GM21360 (cell line): Measurements from ENCODE around the gene DLX1.
"Not testable (repeated sequence)": the region's sequence is repeated elsewhere in the genome, so short reads cannot be mapped to it uniquely, and the experiment has no call there.

ENCODE experiments used
- ATAC-seq: cut with Tn5 transposase; IDR thresholded peaks from one replicate; pipeline ENCODE4 v1.9.1; 2021; ENCODE audit warnings: mild to moderate bottlenecking, moderate library complexity; ENCODE audit not compliant: unreplicated experiment

The DLX1 gene

DNA sequence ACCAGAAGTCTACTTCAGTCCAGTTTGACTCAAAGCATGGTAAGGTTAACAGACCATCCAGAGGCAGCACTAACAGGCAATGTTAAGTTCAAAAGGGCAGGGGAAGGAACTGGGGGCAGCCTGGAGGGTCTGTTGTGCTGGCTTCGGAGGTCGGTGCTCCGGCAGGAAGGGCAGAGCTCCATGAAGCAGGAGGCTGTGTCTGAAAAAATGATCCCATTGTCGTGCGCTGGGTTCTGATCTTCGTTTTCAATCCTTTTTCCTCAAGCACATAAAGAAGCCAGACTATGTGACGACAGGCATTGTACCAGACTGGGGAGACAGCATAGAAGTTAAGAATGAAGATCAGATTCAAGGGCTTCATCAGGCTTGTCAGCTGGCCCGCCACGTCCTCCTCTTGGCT, 21.9 kb upstream of the DLX1 start:
- ATAC-seq = no peak

DNA sequence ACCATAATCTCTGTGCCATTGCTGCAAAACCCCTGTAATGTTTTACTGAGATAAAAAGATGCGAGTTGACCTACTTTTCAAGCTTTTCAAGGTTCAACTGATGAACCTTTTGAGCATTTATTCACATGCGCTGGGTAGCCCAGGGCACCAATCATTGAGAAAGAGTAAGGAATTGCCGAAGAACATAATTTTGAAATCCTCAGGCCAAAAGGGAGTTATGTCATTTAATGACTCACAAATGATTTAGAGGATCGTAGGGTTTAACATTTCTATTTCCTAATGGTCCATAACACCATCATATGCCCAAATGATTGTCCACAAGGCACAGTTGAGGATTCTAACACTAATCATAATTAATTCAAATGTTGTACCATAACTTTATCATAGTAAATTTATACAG, 20.2 kb upstream of the DLX1 start:
- no peak for ATAC-seq

DNA sequence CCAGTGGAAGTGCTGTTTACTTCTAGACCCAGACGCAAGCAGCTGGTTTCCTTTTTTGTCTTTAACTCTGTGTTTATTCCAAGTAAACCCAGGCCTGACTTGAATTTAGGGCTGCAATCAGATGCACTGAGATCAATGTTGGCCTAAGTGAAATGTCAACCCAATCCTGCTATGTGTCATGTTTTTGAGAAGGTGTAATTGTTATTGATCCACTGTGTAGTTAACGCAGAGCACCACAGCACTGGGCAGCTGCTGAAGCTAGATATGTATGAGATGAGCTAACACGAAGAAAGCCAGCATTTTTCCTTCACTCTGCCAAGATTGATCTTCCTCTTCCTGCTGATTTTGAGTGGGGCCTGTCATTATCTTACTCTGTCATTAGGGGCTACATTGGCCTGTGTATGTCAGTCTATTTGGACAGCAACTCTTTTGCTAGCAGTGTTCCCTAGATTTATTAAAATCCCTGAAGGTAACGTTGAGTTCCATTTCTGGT, 18.9 kb upstream of the DLX1 start:
- no peak for ATAC-seq

DNA sequence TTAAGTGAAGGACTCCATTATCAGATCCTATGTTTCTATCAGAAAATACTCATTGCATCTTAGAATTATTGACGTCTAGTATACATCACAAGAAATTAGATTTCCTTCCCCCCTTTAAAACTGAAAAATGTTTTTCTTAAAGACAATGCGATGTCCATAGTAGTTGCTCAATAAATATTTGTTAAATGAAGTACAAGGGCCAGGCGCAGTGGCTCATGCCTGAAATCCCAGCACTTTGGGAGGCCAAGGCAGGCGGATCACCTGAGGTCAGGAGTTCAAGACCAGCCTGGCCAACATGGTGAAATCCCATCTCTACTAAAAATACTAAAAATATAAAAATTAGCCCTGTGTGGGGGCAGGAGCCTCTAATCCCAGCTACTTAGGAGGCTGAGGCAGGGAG, 17.4 kb upstream of the DLX1 start:
- ATAC-seq = not testable (repeated sequence)

DNA sequence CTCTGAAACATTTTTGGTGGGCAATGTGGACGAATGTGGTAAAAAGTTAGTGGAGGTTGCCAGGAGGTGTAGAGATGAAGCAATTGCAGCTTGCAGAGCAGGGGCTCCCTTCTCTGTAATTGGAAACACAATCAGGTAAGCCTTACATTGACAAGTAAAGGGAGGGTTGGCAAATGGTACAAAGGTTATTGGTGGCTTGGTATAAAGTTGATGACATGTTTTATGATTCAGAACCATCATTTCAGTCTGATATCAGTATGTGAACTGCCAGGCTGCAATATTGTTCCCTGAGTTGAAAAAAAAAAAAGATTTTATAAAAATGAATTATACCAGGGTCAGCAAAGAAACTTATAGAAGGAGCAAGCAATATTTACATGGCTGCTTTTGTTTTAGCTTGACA, 14.4 kb upstream of the DLX1 start:
- ATAC-seq = no peak

DNA sequence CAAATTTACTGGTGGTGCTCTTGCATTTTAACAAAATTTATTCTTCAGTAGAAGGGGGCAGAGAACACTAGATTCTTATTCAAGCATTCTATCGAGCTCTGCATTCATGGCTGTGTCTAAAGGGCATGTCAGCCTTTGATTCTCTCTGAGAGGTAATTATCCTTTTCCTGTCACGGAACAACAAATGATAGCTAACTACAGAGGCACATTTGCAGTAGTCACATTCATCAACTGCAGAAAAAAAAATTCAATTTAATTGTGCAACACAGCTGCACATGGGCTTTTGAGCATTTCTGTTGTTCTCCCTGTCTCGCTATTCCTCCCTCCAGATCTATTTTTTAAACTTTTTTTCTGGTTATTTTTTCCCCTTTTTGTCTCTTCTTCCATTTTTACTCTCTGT, 13.0 kb upstream of the DLX1 start:
- no peak for ATAC-seq

DNA sequence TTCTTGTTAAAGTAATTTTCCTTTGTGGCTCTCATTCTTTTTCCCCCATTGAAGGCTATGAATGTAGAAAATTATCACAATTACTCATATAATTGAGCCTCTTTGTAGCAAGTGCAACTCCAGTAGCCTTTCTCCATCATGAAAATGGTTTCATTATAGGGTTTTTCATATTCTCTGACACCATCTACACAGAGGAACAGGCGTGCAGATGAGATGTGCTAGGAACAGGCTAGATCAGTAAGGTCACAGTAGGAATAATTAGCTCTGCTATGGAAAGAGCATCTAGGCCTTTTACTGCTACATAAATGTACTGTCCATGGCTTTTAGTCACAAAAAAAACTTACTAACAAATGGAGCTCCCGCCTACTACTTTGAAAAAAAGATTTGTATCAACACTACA, 12.6 kb upstream of the DLX1 start:
- ATAC-seq = no peak

DNA sequence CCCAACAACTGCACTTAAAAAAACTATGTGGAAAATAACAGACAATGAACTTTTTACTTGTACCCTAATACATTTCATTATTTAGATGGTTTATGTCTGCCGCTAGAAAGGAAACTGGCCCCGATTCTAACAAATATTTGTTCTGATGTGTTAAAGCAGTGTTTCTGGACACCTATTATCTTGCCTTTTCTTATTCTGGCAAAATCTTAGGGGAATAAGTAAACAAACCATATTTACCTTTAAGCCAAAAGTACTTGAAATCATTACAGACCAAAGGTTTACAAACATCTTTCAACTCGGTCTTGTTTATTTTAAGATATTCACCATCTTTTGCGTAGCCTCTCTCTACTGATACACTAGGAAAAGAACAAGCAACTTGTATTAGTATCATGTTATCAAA, 11.8 kb upstream of the DLX1 start:
- no peak for ATAC-seq

DNA sequence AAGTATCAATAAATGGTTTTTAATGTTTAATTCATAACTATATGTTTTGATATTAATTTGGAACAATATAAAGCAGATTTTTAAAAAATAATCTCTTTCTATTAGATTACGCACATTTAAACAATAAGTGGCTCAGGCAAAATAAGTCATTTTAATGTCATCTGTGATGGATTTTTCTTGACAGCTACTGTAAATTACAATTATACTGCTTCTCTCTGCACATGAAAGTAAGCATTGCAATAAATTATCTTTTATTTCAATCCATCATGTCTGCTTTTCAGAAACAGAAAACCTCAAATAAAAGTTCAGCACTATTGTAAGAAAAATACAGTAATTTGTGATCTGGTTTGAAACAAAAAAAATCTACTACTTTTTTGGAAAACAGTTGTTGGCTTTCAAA, 11.1 kb upstream of the DLX1 start:
- no peak for ATAC-seq

DNA sequence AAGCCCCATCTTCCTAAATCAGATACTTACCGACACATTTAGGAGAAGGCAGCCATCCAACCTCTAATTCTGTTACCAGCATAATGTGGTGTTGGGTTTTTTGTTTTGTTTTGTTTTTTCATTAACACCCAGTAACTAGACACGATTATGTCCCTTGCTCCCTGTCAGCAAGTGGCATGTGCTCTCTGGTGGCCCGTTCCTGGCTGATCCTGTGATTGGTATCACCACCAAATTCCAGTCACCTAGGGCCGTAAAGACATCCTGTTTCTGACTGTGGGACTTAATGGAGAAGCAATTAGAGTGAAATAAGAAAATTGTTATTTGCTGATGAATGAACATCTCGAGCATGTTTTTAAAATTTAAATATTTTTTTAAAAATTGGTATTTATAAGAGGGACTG, 5.9 kb upstream of the DLX1 start:
- no peak for ATAC-seq

DNA sequence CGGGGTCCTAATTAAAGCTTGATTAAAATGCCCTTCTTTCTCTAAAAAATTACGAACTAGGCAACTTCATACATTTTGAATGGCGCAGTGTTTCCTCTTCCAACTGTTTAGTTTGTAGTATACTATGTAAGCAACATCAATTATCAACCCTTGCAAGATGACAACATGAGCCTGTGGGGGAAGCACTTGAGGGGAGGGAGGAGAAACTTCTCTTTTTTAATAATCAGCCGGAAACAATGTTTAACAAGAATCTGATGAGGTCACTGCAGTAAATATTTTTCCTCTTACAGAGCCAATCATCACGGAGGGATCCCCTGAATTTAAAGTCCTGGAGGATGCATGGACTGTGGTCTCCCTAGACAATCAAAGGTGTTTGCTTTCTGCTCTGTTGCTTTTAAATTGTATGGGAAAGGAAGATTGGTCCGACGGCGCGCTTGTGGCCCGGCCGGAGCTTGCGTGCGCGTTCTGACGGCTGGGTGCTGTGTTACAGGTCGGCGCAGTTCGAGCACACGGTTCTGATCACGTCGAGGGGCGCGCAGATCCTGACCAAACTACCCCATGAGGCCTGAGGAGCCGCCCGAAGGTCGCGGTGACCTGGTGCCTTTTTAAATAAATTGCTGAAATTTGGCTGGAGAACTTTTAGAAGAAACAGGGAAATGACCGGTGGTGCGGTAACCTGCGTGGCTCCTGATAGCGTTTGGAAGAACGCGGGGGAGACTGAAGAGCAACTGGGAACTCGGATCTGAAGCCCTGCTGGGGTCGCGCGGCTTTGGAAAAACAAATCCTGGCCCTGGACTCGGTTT, 5.3 kb upstream of the DLX1 start:
- ATAC-seq = no peak

DNA sequence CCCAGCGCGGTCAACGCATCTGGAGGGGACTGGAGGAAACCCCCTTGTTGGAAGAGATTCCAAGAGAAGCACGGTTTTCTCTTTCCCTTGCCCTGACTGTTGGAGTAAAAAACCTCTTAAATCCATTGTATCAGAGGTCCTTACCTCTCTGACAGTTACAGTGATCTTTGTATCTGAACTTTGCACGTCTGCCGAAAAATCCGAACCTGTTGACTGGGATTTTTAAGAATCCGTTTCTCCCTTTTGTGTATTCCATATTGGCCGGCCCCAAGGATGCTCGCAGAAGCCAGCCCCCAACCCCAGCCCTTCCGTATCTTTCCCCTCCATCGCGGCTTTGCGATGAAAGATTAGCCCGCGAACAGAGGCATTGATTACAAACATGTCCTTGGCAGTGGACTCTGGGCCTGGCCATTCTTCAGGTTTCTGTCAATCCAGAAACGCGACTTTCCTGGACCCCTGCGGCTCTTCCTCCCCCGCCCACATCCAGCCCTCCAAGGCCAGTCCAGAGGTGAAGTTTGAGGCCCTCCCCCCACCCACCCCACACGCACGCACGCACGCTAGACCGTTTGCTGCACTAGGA, 4.6 kb upstream of the DLX1 start:
- ATAC-seq = no peak

DNA sequence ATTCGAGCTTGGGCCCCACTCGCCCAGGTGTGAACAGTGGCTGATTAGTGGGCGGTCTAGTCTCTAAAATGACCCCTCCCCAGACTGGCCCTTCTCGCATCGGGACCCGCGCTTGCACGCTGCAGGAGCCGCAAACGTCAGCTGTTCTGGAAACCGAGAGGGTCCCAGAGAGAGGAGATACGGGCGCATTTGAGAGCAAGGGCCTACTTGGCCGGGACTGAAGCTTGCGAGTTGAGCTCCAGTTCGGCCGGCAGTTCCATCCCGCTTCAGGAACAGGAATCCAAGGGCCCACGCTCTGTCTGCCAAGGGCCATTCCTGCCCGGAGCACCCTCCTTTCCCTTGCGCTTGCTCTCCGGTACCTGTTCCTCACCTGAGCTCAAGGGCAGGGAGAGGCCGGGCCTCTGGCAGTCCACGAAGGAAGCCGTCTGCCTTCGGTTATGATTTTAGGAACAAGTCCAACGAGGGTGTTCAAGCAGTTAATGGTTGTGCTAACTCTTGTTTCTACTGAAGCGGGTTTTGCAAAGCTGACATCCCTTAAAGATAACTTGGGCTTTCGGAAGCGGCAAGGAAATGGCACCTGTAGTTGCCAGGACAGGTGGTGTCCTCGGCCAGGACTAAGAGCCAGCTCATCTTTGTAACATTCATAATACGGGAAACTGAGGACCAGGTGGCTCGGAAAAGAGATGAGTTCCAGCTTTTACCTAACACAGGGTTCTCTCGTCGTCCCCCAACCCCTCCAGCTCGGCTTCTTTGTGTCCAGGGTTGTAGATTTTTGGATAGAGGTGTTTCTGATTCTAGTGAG, 3.9 kb upstream of the DLX1 start:
- ATAC-seq = no peak

DNA sequence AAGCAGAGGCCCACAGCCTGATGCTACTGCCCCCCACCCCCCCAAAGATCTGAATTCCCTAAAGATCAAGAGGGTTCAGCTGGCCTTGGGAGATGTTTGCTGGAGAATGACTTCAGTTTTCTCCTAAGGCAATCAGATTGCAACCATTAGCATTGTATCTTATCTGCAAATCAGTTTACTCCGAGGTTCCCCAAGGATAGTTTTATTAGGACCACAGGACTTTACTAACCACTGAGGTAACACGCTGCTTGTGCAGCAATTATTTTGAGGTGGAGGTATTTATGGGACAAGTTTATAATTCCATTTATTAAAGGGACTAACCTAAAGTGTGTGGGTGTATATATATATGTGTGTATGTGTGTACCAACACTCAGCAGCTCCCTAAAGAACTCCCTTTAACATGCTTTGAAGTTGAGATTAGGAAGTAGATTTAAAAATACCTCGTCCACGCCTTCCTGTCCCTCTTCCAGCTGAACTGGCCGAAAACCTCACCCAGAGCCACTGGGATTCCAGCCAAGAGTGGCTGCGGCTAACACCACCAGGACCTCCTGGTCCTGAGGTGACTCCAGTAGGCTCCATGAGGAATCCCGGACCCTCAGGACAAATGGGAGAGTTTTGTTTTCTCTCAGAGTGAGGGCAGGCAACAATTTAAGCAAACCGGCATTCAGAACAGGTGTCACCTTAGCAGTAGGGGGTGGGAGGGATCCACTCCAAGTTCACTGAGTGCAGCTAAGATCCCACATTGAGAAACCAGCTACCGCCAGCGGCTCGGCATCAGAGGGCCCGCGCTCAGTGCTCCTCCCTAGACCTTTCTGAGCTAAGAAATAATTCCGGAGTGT, 3.0 kb upstream of the DLX1 start:
- ATAC-seq = no peak

DNA sequence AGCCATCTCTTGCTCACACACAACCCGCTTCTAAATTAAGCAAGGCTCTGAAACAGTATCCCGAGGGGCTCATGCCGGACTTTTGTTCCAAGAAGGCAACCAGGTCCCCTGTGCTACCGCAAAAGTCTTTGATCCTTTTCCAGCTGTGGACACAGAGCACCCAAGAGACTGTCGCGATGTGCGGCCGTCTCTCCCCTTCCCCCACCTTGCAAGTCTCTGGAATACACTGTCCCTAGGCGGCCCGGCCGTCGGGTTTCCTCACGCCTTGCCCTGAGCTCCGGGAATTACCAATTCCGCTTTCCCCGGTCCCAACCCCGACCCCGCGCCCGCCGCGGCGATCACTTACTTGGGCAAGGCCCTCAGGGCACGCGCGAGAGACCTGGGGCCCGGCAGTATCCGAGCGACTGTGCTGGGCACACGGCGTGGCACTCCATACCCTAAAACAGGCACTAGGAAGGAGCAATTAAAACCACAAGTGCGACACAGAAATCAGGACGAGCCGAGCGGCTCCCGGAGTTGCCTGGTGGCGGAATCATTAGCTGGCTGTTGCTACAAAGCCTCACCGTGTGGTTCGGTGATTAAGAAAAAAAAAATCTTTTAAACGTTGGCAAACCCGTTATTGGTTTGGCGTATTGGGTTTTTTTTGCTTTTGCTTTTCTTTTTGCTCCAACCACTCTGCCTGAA, 2.2 kb upstream of the DLX1 start:
- no peak for ATAC-seq

DNA sequence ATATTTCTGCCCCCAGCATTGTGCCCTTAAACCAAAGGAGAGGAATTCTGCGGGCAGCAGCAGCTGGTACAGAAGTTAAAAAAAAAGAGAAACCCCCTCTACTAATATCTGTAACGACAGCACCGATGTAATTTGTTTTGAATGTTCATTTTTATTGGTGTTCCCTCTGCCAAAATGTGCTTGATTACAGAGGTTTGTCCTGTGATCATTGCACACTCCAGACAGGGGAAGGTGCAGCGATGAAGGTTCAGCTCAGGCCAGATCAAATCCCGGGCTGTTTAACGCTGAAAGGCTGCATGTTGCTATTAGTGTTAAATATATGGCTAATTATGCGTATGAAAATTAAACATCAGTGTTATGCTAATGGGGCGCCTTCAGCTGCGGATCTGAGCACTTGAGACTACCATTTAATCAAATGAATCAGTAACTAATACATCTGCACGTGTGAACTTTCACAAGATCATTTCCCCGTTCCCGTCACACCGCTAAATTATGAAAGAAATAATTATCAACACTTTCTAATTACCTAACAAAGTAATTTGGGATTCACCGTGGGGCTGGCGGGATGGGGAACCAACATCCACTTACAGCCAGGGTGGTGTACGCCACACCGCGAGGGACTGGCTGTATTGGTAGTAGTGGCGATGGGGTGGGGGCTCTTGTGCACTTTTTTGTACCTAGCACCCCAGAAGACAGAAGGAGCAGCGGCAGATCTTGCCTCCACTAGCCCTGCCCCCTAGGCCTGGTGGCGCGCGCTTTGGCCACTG, 1.5 kb upstream of the DLX1 start:
- no peak for ATAC-seq

DNA sequence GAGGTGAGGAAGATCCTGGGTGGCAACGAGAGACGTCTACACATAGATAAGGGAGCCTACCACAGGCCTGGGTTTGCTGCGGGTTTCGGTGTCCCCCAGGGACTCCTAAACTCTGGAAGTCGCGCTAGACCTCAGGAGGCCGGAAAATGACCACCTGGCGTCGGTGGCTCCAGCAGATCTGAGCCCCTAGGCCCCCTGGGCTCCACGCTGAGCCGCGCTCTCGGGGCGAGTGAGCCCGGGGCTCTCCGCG, 987 bp upstream of the DLX1 start:
- no peak for ATAC-seq

DNA sequence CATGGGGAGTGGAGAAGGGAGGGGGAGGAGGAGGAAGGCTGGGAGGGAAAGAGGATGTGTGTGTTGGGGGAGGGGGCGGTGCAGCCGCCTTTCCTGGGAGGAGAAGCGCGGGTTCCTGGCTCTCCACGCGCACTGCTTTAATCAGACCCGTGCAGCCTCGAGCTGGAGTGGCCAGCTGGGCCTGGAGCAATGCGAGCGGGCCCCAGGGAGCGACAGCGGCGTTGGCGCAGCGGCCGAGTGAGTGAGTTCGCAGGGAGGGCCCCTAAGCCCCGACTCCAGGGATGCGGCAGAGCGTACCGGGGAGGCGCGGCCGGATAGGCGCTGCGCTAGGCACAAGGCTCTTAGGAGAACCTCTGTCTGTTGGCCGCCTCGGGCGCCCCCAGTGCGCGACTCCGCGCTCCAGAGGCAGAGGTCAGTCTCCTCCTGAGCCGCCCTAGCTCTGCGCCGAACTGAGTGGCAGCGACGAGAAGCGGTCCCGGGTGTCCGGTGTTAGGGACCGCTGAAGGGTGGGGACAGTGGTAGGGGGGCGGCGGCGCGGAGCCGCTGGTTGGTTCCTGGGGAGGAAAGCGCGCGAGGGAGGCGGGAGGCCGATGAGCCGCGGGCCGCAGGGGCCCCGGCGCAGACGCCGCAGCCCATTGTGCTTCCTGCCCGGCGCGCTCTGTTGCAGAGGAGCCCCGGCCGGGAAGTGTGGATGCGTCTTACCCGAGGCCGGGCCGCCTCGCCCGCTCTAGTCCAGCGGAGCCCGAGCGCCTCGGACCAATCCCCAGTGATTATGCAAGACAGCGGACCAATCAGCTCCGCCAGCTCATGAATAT, 455 bp upstream of the DLX1 start:
- peak; percentile 80 for ATAC-seq
